Epithelial cell of prostate (primary cell): ENCODE data around the gene RGMA.

ENCODE experiments used
- DNase-seq: peaks from one replicate; pipeline ENCODE4 v3.0.0-alpha.2; 2011; ENCODE audit warnings: low read depth, low spot score
- H3K27ac ChIP-seq: fragments of 450-650 bp; 2 replicates; pipeline ENCODE4 v1.5.1; 2017; ENCODE audit warnings: mild to moderate bottlenecking

The RGMA gene

GRCh38 chr15:93088981-93089726 lies at the start of gene RGMA:
TSS of gene RGMA (minus strand) at chr15:93089211. CDS start at chr15:93088932, 279 bp downstream.
- no peak for DNase-seq
- H3K27ac ChIP-seq, result no peak within 1 kb of the TSS

- no peak overlapping the region for H3K27ac ChIP-seq
- no peak for DNase-seq
Measured at GRCh38 chr15:93136606-93137005, 47.6 kb upstream of the RGMA start.

GRCh38 chr15:93135997-93136397 lies 47.0 kb upstream of the RGMA start:
- no peak for DNase-seq
- no peak overlapping the region for H3K27ac ChIP-seq

GRCh38 chr15:93135459-93135858 lies 46.4 kb upstream of the RGMA start:
- no peak for DNase-seq

GRCh38 chr15:93131485-93132095 lies 42.6 kb upstream of the RGMA start:
- DNase-seq, result no peak
- no peak overlapping the region for H3K27ac ChIP-seq

More at GRCh38 chr15:93135459-93135858, 46.4 kb upstream of the RGMA start:
- no peak overlapping the region for H3K27ac ChIP-seq

GRCh38 chr15:93129702-93130488 lies 40.9 kb upstream of the RGMA start:
- DNase-seq, result no peak
- no peak overlapping the region for H3K27ac ChIP-seq

- H3K27ac ChIP-seq, result no peak overlapping the region
- no peak for DNase-seq
Measured at GRCh38 chr15:93127286-93127685, 38.3 kb upstream of the RGMA start.

GRCh38 chr15:93126599-93126998 lies 37.6 kb upstream of the RGMA start:
- no peak overlapping the region for H3K27ac ChIP-seq
- DNase-seq, result no peak

- no peak overlapping the region for H3K27ac ChIP-seq
Measured at GRCh38 chr15:93126148-93126547, 37.1 kb upstream of the RGMA start.

GRCh38 chr15:93124126-93124525 lies 35.1 kb upstream of the RGMA start:
- no peak for DNase-seq
- no peak overlapping the region for H3K27ac ChIP-seq

More at GRCh38 chr15:93126148-93126547, 37.1 kb upstream of the RGMA start:
- DNase-seq, result no peak

GRCh38 chr15:93121973-93122910 lies 33.2 kb upstream of the RGMA start:
- no peak overlapping the region for H3K27ac ChIP-seq
- DNase-seq, result no peak

GRCh38 chr15:93121107-93121506 lies 32.1 kb upstream of the RGMA start:
- no peak overlapping the region for H3K27ac ChIP-seq
- no peak for DNase-seq

- no peak overlapping the region for H3K27ac ChIP-seq
- DNase-seq, result no peak
Measured at GRCh38 chr15:93118904-93119303, 29.9 kb upstream of the RGMA start.

- H3K27ac ChIP-seq, result no peak overlapping the region
- no peak for DNase-seq
Measured at GRCh38 chr15:93111451-93111850, 22.4 kb upstream of the RGMA start.

- DNase-seq, result no peak
- no peak overlapping the region for H3K27ac ChIP-seq
Measured at GRCh38 chr15:93110502-93111040, 21.6 kb upstream of the RGMA start.

GRCh38 chr15:93109336-93110102 lies 20.5 kb upstream of the RGMA start:
- no peak overlapping the region for H3K27ac ChIP-seq
- DNase-seq, result no peak

GRCh38 chr15:93107646-93108045 lies 18.6 kb upstream of the RGMA start:
- H3K27ac ChIP-seq, result no peak overlapping the region
- DNase-seq, result no peak

- no peak for DNase-seq
- H3K27ac ChIP-seq, result no peak overlapping the region
Measured at GRCh38 chr15:93105485-93105884, 16.5 kb upstream of the RGMA start.

- H3K27ac ChIP-seq, result no peak overlapping the region
- DNase-seq, result no peak
Measured at GRCh38 chr15:93103823-93104222, 14.8 kb upstream of the RGMA start.
